SU-DHL-6 (cell line): ENCODE results near the gene OSBPL2.

Experiments used
- H2AFZ ChIP-seq: fragments of 200-600 bp; sonication (generic); 2 replicates; pipeline ENCODE4 v1.6.1; 2014; ENCODE audit warnings: low read depth, mild to moderate bottlenecking, moderate library complexity, mixed read lengths, antibody characterized with exemption, low read length; ENCODE audit not compliant: severe bottlenecking
- H3F3A ChIP-seq: fragments of 200-600 bp; shearing (Covaris generic); 2 replicates; pipeline ENCODE4 v1.6.0; 2016; ENCODE audit warnings: antibody characterized with exemption, mild to moderate bottlenecking; ENCODE audit not compliant: insufficient read depth
- H3K27ac ChIP-seq: fragments of 200-600 bp; sonication (generic); 2 replicates; pipeline ENCODE4 v1.5.1; 2016; ENCODE audit warnings: low read depth, mild to moderate bottlenecking, low read length, moderate library complexity, mixed read lengths
- H3K27me3 ChIP-seq: fragments of 200-600 bp; sonication (generic), shearing (Covaris generic); 2 replicates; pipeline ENCODE4 v1.6.0; 2014; ENCODE audit warnings: mild to moderate bottlenecking, low read length
- H3K36me3 ChIP-seq: fragments of 200-600 bp; sonication (generic); 2 replicates; pipeline ENCODE4 v1.6.1; 2014; ENCODE audit warnings: mild to moderate bottlenecking, low read length, mixed read lengths
- H3K4me2 ChIP-seq: fragments of 300-600, 200-600 bp; shearing (Covaris generic), sonication (generic); 2 replicates; pipeline ENCODE4 v1.6.0; 2014; ENCODE audit warnings: low read length, low read depth, mild to moderate bottlenecking; ENCODE audit not compliant: poor library complexity, severe bottlenecking
- H3K4me3 ChIP-seq: fragments of 200-600 bp; sonication (generic); 2 replicates; pipeline ENCODE4 v1.5.1; 2014; ENCODE audit warnings: antibody characterized with exemption, low read length, mild to moderate bottlenecking, mixed read lengths; ENCODE audit not compliant: insufficient read depth, poor library complexity, severe bottlenecking
- H3K79me2 ChIP-seq: fragments of 200-600 bp; sonication (generic); 2 replicates; pipeline ENCODE4 v1.6.1; 2014; ENCODE audit warnings: mild to moderate bottlenecking, low read length, moderate library complexity; ENCODE audit not compliant: insufficient read depth
- H3K9ac ChIP-seq: fragments of 200-600 bp; sonication (generic); 2 replicates; pipeline ENCODE4 v1.7.0; 2014; ENCODE audit warnings: mild to moderate bottlenecking, low read length
- H3K9me2 ChIP-seq: fragments of 200-600 bp; sonication (generic); replicated peaks from 2 replicates; pipeline ENCODE4 v1.6.1; 2014; ENCODE audit warnings: low read length; ENCODE audit not compliant: insufficient read depth
- H3K9me3 ChIP-seq: fragments of 200-600 bp; sonication (generic); 2 replicates; pipeline ENCODE4 v1.6.1; 2014; ENCODE audit warnings: low read length, mixed read lengths; ENCODE audit not compliant: insufficient read depth
- H4K20me1 ChIP-seq: fragments of 200-600 bp; sonication (generic); 2 replicates; pipeline ENCODE4 v1.6.1; 2014; ENCODE audit warnings: low read depth, mild to moderate bottlenecking, antibody characterized with exemption, low read length, moderate library complexity, mixed read lengths
- CTCF ChIP-seq: fragments of 200-600 bp; sonication (generic); IDR thresholded peaks from one replicate; pipeline ENCODE4 v1.5.1; 2017; ENCODE audit warnings: antibody characterized with exemption, mild to moderate bottlenecking, low read length, moderate library complexity; ENCODE audit not compliant: insufficient read depth, poor library complexity, severe bottlenecking
- EZH2phosphoT487 ChIP-seq: fragments of 200-600 bp; sonication (generic), shearing (Covaris generic); conservative IDR thresholded peaks from 2 replicates; pipeline ENCODE4 v1.6.1; 2018; ENCODE audit warnings: mild to moderate bottlenecking, antibody characterized with exemption, low read length, moderate library complexity, mixed read lengths

Gene OSBPL2

DNA sequence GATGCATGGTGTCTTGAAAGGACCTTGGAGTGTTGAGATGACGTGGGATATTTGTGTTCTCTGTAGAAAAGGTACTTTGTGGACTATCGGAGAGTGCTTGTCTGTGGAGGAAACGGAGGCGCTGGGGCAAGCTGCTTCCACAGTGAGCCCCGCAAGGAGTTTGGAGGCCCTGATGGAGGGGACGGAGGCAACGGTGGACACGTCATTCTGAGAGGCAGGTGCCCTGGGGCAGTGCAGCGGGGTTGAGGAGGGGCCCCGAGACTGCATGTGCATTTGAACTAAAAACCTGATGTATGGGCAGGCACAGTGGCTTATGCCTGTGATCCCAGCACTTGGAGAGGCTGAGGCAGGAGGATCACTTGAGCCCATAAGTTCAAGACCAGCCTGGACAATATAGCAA is 42.6 kb upstream of the OSBPL2 start:
- Histone ChIP-seq H3K9me3 (no peaks in the 10 kb centered on the region), H2AFZ (no peak overlapping the region), H3K9ac (no peak overlapping the region), H4K20me1 (no peaks in the 10 kb centered on the region), H3K36me3 (no peaks in the 10 kb centered on the region), H3K4me3 (no peak overlapping the region), H3K9me2 (no peaks in the 10 kb centered on the region), H3K27ac (no peak overlapping the region), H3F3A (no peaks in the 10 kb centered on the region; the same call in 1 of the 2 replicates), H3K4me2 (no peak overlapping the region), H3K27me3 (no peaks in the 10 kb centered on the region), H3K79me2 (0 out of 2 replicates have a peak, but pooled peaks cover 5% of the 10 kb centered on the region)
- TF ChIP-seq CTCF (no peak), EZH2phosphoT487 (no peak)

GRCh38 chr20:62196286-62196685 is 42.0 kb upstream of the OSBPL2 start:
- Histone ChIP-seq H4K20me1 (no peaks in the 10 kb centered on the region), H3K9me2 (no peaks in the 10 kb centered on the region), H3K9ac (no peak overlapping the region), H3K9me3 (no peaks in the 10 kb centered on the region), H2AFZ (no peak overlapping the region), H3K4me3 (no peak overlapping the region), H3K79me2 (no peaks in the 10 kb centered on the region), H3K36me3 (no peaks in the 10 kb centered on the region), H3K4me2 (no peak overlapping the region), H3F3A (no peaks in the 10 kb centered on the region; the same call in 1 of the 2 replicates), H3K27me3 (no peaks in the 10 kb centered on the region), H3K27ac (no peak overlapping the region)
- TF ChIP-seq CTCF (no peak), EZH2phosphoT487 (no peak)

GRCh38 chr20:62197311-62197710 is 41.0 kb upstream of the OSBPL2 start:
- Histone ChIP-seq H3K27ac (no peak overlapping the region), H3K9ac (no peak overlapping the region), H3K79me2 (no peaks in the 10 kb centered on the region), H3K9me3 (no peaks in the 10 kb centered on the region), H2AFZ (no peak overlapping the region), H3K9me2 (no peaks in the 10 kb centered on the region), H3K27me3 (no peaks in the 10 kb centered on the region), H4K20me1 (no peaks in the 10 kb centered on the region), H3K4me3 (no peak overlapping the region), H3F3A (no peaks in the 10 kb centered on the region; the same call in 1 of the 2 replicates), H3K4me2 (no peak overlapping the region), H3K36me3 (no peaks in the 10 kb centered on the region)
- TF ChIP-seq EZH2phosphoT487 (no peak), CTCF (no peak)
